NK-92 (cell line): ENCODE measurements around the gene TEAD1.

Experiments used
- DNase-seq: peaks from one replicate; lab custom pipeline; 2025; ENCODE audit not compliant: unreplicated experiment; lab: John Stamatoyannopoulos, UW

TEAD1 gene

DNA sequence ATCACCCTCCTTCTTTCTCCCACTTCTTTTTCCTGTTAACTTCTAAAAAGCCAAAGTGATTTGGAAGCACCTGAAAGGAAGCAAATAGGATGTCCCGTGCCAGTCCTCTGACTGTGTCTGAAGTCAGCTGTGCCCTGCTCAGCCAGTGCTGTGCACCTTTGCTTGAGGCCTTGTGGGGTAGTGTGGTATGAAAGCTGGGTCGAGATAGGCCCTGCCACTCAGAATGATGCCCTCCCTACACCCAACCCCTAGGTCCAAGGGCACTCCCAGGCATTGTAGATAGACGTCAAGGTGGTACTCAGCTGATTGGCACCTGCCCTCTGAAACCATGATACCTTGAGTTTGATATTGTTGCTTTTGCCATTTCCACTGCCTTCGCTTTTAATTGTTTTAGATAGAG lies 251.3 kb downstream of the TEAD1 start:
- DNase-seq, result no peak

DNA sequence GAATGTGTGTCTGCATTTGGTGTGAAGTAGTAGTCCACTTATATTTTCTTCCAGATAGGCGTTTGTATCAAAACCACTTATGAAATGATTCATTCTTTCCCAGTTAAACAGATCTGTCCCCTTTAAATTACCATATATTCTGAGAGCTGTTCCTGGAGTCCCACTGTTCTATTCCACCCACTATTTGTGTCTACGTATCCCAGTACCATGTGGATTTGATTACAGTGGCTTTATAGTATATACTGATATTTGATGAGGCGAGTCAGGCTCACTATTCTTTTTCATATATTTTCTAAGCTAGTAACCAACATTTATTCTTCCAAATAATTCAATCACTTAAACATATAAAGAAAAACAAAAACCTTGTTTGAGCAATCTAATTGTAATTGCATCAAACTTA lies 253.0 kb downstream of the TEAD1 start:
- no peak for DNase-seq

DNA sequence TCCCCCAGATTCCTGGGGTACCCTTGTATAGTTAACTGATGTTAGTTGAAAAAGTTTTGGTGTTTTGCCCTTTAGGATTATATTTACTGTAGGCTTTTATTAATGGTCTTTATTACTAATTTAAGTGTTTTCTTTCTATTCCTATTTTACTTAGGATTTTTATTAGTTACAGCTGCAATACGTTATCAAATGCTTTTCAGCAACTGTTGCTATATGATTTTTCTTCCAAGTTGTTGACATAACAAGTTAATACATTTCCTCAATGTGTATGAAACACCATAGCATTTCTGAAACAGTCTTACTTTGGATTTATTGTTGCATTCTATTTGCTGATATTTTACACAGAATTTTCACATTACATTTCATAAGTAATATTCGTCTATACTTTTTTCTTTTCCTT lies 253.7 kb downstream of the TEAD1 start:
- DNase-seq, result no peak

DNA sequence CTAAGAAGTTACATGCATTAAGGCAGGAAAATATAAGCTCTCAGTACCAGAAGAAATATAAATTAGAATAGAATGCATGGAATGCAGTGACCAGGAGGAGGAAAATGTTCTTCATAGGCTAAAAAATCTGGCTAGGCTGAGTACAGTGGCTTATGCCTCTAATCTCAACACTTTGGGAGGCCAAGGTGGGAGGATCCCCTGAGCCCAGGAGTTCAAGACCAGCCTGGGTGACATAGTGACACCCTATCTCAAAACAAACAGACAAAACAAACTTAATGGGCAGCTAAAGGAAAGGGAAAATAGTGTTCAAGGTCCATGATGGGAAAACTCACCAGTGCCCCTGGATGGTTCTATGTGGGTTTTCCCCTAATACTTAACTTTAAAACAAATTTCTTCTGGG lies 256.6 kb downstream of the TEAD1 start:
- no peak for DNase-seq

DNA sequence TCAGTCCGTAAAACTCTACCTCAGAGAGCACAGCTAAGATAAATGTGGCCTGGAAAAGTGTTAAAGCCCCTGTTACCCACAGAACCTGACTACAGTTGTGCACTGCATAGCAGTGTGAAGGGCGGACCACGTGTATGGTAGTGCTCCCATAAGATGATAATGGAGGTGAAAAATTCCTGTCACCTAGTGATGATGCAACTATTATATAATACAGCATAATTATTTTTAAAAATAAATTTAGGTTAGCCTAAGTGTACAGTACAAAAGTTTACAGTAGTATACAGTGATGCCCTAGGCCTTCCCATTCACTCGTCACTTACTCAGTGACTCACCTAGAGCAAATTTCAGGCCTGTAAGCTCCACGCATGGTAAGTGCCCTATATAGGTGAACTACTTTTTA lies 258.3 kb downstream of the TEAD1 start:
- no peak for DNase-seq

DNA sequence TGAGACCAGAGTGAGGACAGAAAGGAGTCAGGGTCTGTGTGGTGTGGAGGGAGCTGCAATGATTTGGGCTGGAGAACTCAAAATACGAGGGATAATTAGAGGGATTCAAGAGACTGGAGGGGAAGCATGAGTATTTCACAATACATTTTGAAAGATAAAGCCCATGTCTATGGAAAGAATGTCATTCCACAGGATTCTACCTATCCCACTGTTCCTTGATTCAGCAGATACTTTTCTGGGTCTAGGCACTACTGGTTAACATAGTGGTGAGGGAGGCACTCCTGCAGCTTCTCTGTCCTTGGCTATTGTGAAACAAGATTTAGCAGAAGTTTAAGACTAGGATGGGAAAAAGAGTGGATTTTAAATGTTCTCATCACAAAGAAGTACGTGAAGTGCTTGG lies 262.0 kb downstream of the TEAD1 start:
- DNase-seq, result no peak

DNA sequence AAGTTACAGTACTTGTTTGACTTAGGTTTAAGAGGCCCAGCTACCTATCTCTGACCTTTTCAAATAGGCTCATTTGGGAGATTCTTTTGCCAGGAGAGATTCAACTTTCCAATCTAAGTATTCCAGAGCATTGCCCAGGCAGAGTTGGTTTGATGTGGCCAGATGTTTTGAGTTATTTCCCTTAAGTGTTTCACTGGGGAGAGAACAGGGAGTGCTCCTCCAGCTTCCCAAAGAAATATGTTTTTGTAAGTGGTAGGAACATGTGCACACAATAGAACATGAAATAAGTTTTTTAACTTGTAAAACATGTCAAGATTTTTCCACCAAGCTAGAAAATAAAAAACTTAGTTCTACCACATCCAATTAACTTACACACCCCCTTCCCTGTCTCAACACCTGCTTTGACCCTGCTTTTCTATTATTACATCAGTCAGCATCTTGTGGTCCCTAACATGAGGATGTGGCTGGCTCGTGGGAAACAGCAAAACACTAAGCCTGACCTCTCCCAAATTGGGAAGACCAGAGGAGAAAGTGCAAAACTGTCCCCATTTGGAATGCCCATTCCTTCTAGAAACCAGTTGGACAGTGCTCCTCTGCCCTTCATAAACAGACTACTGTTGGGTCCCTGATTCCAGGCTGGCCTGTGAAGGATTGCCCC lies 264.5 kb downstream of the TEAD1 start:
- DNase-seq, result no peak

DNA sequence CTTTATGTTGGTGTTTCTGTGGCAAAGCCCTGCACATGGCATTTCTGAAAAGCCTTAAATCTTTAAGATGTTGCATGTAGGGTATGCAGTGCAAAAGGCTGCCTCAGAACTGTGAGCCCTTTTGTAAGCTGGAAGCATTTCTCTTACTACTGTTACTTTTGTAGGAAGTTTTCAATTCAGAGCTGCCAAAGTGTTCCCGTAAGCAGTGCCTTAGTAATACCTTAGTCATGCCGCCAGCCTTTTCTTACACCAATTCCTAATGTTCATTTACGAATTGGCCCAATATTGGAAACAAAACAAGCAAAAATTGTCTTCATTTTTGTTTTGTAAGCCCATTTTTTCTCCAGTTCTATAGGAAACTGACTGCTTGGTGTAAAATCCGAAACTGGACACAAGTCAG lies 267.4 kb downstream of the TEAD1 start:
- DNase-seq, result no peak

DNA sequence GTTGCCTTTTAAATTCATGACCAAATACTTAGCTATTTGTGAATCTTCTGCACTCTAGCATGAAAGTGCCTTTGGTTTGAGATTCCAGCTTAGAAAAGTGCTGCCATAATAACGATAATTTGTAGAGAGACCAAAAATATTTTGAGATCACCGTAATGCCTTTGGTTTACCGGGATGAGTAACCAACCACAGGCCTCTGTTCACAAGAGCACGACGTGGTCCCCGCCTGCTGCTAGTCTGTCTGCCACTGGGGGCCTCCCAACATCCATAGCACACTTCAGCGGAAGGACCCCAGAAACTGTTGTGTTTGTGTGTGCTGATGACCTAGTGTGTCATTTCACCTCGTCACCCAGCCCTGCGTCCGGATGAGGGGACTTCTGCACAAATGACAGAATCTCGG lies 267.9 kb downstream of the TEAD1 start:
- DNase-seq, result no peak

DNA sequence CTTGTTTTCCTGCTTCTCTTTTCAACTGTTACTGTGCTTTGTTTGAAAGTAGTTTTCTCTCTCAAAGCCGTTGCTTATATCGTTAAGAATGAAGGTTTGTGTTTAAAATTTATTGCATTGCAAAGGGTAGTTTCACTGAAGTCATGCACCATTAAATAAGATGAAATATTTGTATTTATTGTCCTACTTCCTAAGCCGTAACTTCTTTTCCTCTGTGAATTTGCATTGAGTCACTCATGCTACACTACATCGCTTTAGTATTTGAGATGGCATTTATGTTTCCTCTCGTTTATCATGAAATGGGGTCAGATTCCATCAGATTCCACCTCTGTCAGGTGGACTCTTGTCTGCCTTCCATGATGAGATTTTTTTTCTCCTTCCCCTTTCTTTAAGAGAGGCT lies 269.1 kb downstream of the TEAD1 start:
- DNase-seq, result no peak

DNA sequence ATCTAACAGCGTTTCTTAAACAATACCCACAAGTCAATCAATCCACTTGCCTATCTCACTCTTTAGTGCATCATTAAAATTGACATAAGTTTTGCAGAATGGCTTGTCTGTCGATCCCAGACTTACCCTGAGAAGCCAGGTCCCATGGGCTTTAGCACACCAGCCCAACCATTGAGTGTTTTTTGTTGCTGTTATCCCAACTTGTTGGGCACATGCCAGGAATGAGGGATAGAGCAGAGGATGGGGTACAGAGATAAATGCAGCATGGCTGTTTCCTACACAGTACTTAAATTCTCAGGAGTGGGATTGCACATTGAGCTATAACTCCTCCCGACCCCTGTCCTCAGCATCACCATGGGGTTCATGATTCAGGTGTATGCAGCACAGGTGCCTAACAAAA lies 270.7 kb downstream of the TEAD1 start:
- DNase-seq, result no peak

DNA sequence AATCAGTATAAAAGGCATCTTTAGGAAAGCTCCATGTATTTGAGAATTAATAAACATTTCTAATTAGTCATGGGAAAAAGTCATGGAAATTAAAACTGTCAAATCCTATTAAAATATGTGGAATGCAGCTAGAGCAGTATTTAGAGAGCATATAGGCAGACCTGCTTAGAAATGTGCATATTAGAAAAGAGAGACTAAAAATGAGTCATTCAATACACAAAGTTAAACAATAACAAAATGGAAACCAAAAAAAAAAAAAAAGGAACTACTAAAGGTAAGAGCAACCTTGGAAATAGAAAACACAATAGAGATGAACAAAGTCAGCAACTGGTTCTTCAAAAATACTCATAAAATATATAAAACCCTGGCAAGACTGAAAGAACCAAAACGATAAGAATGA lies 275.2 kb downstream of the TEAD1 start:
- no peak for DNase-seq

DNA sequence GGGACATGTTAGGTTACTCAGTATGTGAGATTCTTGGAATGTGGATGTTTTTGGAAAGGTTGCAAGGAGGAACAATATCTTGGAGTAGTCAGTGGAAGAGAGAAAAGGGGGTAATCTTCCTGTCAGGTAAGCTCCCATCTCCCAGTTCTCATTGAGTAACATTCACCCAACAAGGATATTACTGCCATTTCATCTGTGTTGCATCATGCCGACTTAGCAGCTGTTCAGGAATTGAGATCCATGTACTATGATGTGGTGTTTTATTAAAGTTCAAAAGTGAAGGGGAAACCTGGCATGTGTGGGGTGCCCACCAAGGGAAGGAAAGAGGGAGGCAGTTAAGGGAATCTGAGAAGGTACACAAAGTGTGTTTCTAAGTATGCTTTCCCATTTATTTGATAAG lies 276.4 kb downstream of the TEAD1 start:
- no peak for DNase-seq

DNA sequence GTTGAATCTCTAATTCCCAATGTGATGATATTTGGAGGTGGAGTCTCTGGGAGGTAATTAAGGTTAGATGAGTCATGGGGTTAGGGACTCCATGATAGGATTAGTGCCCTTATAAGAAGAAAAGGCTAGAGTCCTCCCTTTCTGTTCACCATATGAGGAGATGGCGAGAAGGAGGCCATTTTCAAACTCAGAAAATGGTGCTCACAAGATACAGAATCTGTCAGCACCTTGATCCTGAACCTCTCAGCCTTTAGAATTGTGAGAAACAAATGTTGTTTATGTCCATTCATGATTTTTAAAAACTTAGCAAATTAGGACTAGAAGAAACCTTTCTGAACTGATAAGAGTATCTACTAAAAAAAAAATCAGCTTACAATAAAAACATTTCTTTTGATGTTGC lies 277.2 kb downstream of the TEAD1 start:
- no peak for DNase-seq

DNA sequence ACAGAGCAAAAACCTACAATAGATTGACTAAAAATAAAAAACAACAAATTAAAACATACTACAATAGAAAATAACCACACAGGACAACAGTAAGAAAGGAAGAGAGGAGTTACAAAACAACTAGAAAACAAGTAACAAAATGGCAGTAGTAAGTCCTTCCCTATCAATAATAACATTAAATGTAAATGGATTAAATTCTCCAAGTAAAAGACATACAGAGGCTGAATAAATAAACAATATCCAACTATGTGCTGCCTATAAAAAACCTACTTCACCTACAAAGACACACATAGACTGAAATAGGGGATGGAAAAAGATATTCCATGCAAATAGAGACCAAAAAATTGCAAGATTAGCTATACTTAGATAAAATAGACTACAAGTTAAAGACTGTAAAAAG lies 277.9 kb downstream of the TEAD1 start:
- DNase-seq, result no peak

DNA sequence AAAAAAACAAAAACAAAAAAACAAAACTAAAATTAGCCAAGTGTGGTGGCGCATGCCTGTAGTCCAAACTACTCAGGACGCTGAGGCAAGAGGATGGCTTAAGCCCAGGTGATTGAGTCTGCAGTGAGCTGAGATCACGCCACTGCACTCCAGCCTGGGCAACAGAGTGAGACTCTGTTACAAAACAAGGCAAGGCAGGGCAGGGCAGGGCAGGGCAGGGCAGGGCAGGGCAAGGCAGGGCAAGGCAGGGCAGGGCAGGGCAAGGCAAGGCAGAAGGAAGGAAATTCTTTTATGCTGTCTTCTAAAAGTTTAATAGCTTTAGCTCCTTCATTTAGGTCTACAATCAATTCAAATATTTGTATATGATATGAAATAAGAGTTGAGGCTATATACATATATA lies 284.8 kb downstream of the TEAD1 start:
- no peak for DNase-seq

DNA sequence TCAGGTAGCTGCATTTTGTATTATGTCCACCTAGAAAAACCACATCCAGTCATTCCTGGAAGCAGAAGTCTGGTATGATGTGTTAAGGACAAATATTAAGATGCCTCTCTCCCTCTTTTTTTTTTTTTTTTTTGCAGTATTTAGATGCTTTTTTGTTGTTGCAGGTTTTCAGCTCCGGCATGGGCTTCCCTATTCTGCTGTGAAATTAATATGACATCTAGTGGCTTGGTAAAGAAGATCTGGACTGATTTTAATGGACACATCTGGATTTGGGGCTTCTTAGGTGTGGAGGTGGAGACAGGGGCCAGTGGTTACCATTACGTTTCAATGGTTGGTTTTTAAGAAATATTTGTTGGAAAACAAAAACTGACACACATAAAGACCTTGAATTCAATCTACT lies 287.4 kb downstream of the TEAD1 start:
- no peak for DNase-seq

DNA sequence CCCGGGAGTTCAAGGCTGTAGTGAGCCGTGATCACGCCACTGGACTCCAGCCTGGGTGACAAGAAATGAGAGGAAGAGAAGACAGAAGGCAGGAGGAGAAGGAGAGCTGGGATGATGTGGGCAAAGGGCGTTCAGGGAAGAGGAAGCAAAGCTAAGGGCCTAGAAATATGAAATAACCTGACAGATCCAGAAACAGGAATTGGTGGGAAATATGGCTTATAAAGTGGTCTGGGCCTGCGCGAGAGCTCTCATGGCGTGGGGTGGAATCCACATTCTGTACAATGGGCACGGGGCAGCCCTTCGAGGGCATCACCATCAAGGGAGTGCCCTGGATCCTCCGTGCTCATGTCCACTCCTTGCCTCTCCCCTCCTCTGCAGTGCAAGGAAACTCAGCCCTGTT lies 288.1 kb downstream of the TEAD1 start:
- no peak for DNase-seq

DNA sequence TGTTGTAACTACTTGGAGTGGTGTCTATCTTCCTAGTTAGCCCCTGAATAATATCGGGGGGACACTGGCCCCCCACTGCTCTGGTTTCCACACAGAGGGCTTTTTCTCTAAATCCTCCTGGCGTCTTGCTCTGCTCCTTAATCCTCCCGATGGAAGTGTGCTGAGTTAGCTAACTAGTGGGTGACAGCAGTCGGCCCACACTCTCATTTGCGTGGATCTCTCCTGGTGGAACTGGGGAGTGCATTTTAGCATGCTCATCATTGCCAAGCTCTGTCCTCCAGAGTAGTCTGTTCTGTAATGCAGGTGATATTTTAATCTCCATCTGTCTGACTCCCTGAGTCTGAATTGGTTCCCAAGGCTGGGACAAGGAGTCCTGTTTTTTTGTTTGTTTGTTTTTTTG lies 288.8 kb downstream of the TEAD1 start:
- DNase-seq, result no peak

DNA sequence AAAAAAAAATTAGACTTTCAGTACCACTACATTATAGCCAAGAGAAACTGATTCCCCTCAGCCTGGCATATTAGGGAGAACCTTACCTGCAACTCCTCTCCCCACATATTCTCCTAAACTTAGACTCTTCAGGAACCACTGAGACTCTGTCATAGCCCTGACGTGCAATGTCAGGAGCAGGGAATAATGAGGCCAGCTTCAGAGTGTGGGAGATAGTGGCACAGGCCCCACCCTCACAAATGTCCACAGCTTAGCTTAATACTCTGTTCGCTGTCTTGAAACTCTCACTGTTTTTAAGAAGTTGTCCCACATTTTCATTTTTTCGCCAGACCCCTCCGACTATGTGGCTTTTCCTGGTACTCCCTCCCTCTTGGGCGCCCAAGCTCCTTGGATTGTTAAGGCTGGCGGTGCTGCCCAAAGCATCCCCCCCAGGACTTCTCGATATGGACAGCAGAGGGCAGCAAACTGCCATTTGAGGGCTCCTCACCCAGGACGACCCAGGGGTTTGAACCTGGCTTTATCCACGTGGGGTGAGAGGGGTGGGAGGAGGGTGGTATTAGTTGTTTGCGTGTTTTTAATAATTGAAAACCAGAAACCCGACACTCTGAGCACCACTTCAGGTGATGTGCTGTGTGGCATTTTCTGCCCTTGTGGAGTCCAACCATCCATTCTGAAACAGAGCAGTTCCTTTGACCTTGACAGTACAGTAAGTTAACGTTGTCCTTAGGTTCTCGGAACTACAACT lies 289.7 kb downstream of the TEAD1 start:
- DNase-seq, result no peak

DNA sequence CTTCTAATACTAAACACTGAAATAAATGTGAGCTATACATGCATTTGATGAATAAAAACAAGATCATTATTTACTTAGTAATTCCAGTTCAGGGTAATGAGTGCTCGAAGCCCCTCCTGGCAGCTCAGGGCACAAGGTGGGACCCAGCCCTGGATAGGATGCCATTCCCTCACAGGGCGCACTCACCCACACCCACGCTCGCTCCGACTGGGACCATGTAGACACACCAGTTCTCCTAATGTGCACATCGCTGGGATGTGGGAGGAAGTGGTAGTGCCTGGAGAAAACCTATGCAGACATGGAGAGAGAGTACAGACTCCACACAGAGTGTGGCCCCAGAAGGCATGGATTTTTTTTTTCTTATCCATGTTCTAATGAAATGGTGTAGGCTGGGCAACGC lies 290.4 kb downstream of the TEAD1 start:
- DNase-seq, result no peak

DNA sequence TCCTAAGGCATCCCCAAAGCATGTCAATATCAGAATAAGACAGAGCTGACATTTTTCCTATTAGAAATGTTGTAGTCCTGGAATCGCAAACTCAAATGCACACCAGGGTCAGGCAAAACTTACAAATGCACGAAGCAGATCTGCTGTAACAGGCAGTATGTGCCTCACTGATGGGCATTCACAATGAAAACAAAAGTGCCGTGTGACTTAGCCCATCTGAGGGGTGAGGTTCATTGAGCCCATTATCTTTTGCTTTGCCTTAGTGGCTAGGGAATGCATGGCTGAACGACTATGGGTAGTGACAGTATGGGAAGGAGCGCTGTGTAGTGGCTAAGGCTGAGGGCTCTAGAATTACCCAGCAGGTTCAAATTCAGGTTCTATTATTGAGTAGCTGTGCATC lies 291.8 kb downstream of the TEAD1 start:
- no peak for DNase-seq

DNA sequence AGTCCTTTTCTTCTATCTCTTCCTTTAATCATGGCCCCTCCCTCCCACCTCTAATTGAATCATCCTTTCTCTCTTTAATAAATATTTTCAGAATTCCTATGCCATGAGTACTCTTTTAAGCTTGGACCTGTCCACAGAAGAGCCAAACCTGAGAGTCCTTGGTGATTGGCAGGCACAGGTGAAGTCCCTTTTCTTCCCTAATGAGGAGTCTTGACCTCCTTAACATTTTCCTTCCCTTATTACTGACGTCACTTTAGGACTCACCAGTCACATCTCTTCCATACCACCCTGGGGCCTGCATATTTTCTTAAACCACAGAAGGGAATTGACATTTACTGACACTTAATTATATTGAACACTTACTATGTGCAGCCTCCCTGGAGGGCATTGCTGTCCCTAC lies 293.9 kb downstream of the TEAD1 start:
- DNase-seq, result no peak
